GM18907 (cell line): ENCODE data around the gene CADM3.

ENCODE experiments used
- ATAC-seq: cut with Tn5 transposase; IDR thresholded peaks from one replicate; pipeline ENCODE4 v1.9.1; 2021; ENCODE audit warnings: mild to moderate bottlenecking, moderate library complexity; ENCODE audit not compliant: unreplicated experiment

The CADM3 gene

DNA sequence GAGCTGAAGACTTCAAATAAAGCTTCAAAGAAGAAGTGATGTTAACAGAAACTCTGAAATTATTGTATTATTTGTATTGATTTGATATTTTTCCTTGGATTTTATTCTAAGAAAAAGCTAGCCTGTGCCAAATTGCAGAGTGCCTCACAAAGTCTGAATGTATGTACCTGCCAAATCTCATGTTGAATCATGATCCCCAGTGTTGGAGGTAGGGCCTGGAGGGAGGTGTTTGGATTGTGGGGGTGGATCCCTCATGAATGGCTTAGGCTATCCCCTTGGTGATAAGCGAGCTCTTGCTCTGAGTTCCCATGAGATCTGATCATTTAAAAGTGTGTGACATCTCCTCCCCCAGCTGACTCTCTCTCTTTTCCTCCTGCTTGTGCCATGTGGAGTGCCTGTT lies 76.9 kb downstream of the CADM3 start:
- ATAC-seq, result no peak

DNA sequence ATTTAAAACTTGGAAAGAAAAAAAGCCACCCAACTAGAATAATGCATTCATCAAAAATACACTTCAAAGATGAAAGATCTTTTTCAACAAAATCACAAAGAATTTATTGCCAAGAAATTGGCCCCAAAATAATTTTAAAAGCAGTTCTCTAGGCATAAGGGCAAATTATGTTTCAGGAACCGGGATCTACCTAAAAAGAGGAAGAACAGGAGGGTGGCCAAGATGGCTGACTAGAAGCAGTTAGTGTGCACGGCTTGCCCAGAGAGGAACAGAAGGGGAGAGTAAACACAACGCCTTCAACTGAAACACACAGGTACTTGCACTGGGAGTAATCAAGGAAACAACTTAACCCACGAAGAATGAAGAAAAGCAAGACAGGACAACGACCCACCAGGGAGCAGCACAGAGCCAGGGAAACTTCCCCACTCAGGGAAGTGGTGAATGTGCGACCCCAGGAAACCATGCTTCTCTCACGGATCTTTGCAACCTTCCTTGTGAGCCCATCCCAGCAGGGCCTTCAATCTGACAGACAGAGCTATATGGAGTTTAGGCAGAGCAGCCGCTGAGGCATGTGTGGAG lies 79.3 kb downstream of the CADM3 start:
- ATAC-seq, result no peak
